OCI-LY7 (cell line): Measurements from ENCODE around the gene TIGD2.

Experiments used
- CTCF ChIP-seq: fragments of 200-600 bp; sonication (generic); conservative IDR thresholded peaks from 2 replicates; pipeline ENCODE4 v1.5.1; 2014; ENCODE audit warnings: mild to moderate bottlenecking, antibody characterized with exemption, low read length, moderate library complexity, mixed read lengths
- EZH2phosphoT487 ChIP-seq: fragments of 200-600 bp; sonication (generic); IDR thresholded peaks from 2 replicates; pipeline ENCODE4 v1.6.1; 2018; ENCODE audit warnings: low read depth, borderline replicate concordance, mild to moderate bottlenecking, mixed run types, antibody characterized with exemption, low read length, moderate library complexity, mixed read lengths

- no peak for TF ChIP-seq CTCF
- no peak for TF ChIP-seq EZH2phosphoT487
Measured at GRCh38 chr4:89110541-89110985, 770 bp upstream of the TIGD2 start.
